HCT116 (cell line): ENCODE measurements around the gene KIAA1755. TPM values are rescaled to one million over a fixed set of nuclear protein-coding genes. Genes with fewer than 3 reads are reported as not detected.

Experiments
- ATAC-seq: fragments of 200-7000 bp; cut with Tn5 transposase; 2 replicates; pipeline ENCODE4 v1.9.1; 2020; ENCODE audit warnings: mild to moderate bottlenecking, moderate library complexity
- BruUV-seq: library from RNA; stranded (reverse); fragments of 400-500 nt; replicated peaks from 2 replicates; lab custom pipeline; 2021; lab: Mats Ljungman, UMichigan
- CTCF ChIA-PET: fragments of 300-600 bp; sonication (Branson Sonifier 250); formaldehyde crosslinking; loops from one replicate; lab custom pipeline; 2021; ENCODE audit warnings: antibody characterized with exemption; lab: Charles Lee
- POLR2A ChIA-PET: fragments of 300-600, 350-600 bp; sonication (Branson Sonifier 250); formaldehyde crosslinking; loops from one replicate; lab custom pipeline; 2021; ENCODE audit warnings: antibody characterized with exemption; lab: Charles Lee
- RAD21 ChIA-PET, 2 experiments: fragments of 300-600 bp; sonication (Branson Sonifier 250); formaldehyde crosslinking; loops; one replicate each; lab custom pipeline; 2023; ENCODE audit warnings: low total read pairs in 2 of 2; ENCODE audit not compliant: uncharacterized antibody in 2 of 2, unreplicated experiment in 2 of 2, low non-redundant PET in 1 of 2; lab: Charles Lee
- DNase-seq: peaks from one replicate; pipeline ENCODE4 v3.0.0-alpha.2; 2010; ENCODE audit warnings: low read depth, low spot score
- H2AFZ ChIP-seq: fragments of 200-600 bp; shearing (Covaris generic), sonication (generic); 2 replicates; pipeline ENCODE4 v1.6.1; 2017; ENCODE audit warnings: low read depth, mixed run types, mixed read lengths, antibody characterized with exemption, low read length; ENCODE audit not compliant: poor library complexity, severe bottlenecking
- H3K27ac ChIP-seq: 2 replicates; pipeline ENCODE4 v1.5.1; 2012; ENCODE audit warnings: low read depth, low read length
- H3K27me3 ChIP-seq: fragments of 200-600 bp; sonication (generic); 2 replicates; pipeline ENCODE4 v1.6.1; 2016; ENCODE audit warnings: mixed run types, low read length, mixed read lengths; ENCODE audit not compliant: insufficient read depth
- H3K36me3 ChIP-seq, 2 experiments: fragments of 200-500 bp in 1 of 2; fragments of 200-600 bp in 1 of 2; sonication (Bioruptor generic) in 1 of 2; sonication (generic) in 1 of 2; 2 replicates each; pipeline versions ENCODE4 v1.5.1 to v1.6.1; 2014 to 2016; ENCODE audit warnings: low read length in 2 of 2, inconsistent platforms in 1 of 2, mixed read lengths in 1 of 2, mixed run types in 1 of 2; ENCODE audit not compliant: insufficient read depth in 2 of 2, control insufficient read depth in 1 of 2
- H3K4me1 ChIP-seq, 2 experiments: fragments of 200-600 bp in 1 of 2; sonication (generic) in 1 of 2; 2 replicates each; pipeline versions ENCODE4 v1.5.1 to v1.6.1; 2012 to 2017; ENCODE audit warnings: low read length in 2 of 2, inconsistent platforms in 1 of 2, mild to moderate bottlenecking in 1 of 2, mixed read lengths in 1 of 2, mixed run types in 1 of 2, moderate library complexity in 1 of 2; ENCODE audit not compliant: insufficient read depth in 2 of 2, control insufficient read depth in 1 of 2
- H3K4me2 ChIP-seq: fragments of 200-600 bp; sonication (generic); 2 replicates; pipeline ENCODE4 v1.6.1; 2017; ENCODE audit warnings: mixed run types, low read length, mixed read lengths
- H3K4me3 ChIP-seq, 2 experiments: fragments of 200-600 bp in 1 of 2; sonication (generic) in 1 of 2; replicated peaks in 1 of 2; 2 replicates each; pipeline ENCODE4 v1.5.1; 2011 to 2016; ENCODE audit warnings: low read length in 2 of 2, control low read depth in 1 of 2, low read depth in 1 of 2, mild to moderate bottlenecking in 1 of 2, mixed read lengths in 1 of 2, mixed run types in 1 of 2
- H3K79me2 ChIP-seq: fragments of 200-600 bp; sonication (generic); 2 replicates; pipeline ENCODE4 v1.6.1; 2017; ENCODE audit warnings: mild to moderate bottlenecking, mixed run types, low read length, moderate library complexity, mixed read lengths; ENCODE audit not compliant: insufficient read depth
- H3K9ac ChIP-seq: fragments of 200-600 bp; sonication (generic); 2 replicates; pipeline ENCODE4 v1.6.1; 2016; ENCODE audit warnings: low read length, mixed read lengths
- H3K9me2 ChIP-seq: fragments of 200-600 bp; sonication (generic), shearing (Covaris generic); 2 replicates; pipeline ENCODE4 v1.6.1; 2017; ENCODE audit warnings: mixed run types, mild to moderate bottlenecking, moderate library complexity; ENCODE audit not compliant: insufficient read depth
- H3K9me3 ChIP-seq, 2 experiments: fragments of 200-500 bp in 1 of 2; fragments of 200-600 bp in 1 of 2; sonication (Bioruptor generic) in 1 of 2; sonication (generic) in 1 of 2; 2 replicates each; pipeline ENCODE4 v1.6.1; 2014 to 2017; ENCODE audit warnings: low read length in 2 of 2, mixed read lengths in 2 of 2, inconsistent platforms in 1 of 2, low read depth in 1 of 2, mild to moderate bottlenecking in 1 of 2, mixed run types in 1 of 2, moderate library complexity in 1 of 2; ENCODE audit not compliant: control insufficient read depth in 1 of 2, insufficient read depth in 1 of 2
- H4K20me1 ChIP-seq: fragments of 200-600 bp; sonication (generic), shearing (Covaris generic); 2 replicates; pipeline ENCODE4 v1.6.1; 2017; ENCODE audit warnings: mixed run types, mild to moderate bottlenecking, moderate library complexity; ENCODE audit not compliant: insufficient read depth
- EZH2phosphoT487 ChIP-seq: fragments of 200-600 bp; IDR thresholded peaks from 2 replicates; pipeline ENCODE4 v1.6.1; 2018; ENCODE audit warnings: antibody characterized with exemption, borderline replicate concordance
- JUND ChIP-seq: IDR thresholded peaks from 2 replicates; pipeline ENCODE4 v1.6.1; 2012
- POLR2AphosphoS5 ChIP-seq: IDR thresholded peaks from 2 replicates; pipeline ENCODE4 v1.6.1; 2011; ENCODE audit warnings: mild to moderate bottlenecking, low read depth, low read length, moderate library complexity
- RAD21 ChIP-seq: IDR thresholded peaks from 2 replicates; pipeline ENCODE4 v1.6.1; 2012; ENCODE audit warnings: low read depth, mild to moderate bottlenecking
- SIN3A ChIP-seq: IDR thresholded peaks from 2 replicates; pipeline ENCODE4 v1.6.1; 2012; ENCODE audit warnings: low read depth
- YY1 ChIP-seq: IDR thresholded peaks from 2 replicates; pipeline ENCODE4 v1.6.1; 2011; ENCODE audit warnings: low read length, low read depth, moderate library complexity, mild to moderate bottlenecking; ENCODE audit not compliant: insufficient replicate concordance; ENCODE audit errors: extremely low read depth
- ZFX ChIP-seq: fragments of 450-650 bp; IDR thresholded peaks from 2 replicates; pipeline ENCODE4 v1.6.1; 2017
- intact Hi-C: fragments of 100-400 bp; cut with micrococcal nuclease; formaldehyde crosslinking; loops from 2 replicates; pipeline ENCODE4 v1.10.0; 2022
- total RNA-seq: library from RNA; stranded (reverse); gene quantifications from one replicate; pipeline ENCODE4 v1.2.1, GENCODE V29; 2021; ENCODE audit not compliant: unreplicated experiment
- TF ChIP-seq, protein P1 (sequence below), 3 experiments: fragments of 200-600 bp in 1 of 3; sonication (generic) in 1 of 3; IDR thresholded peaks in 2 of 3; conservative IDR thresholded peaks in 1 of 3; 2 replicates each; pipeline ENCODE4 v1.5.1; 2012 to 2017; ENCODE audit warnings: low read depth in 2 of 3, low read length in 2 of 3, antibody characterized with exemption in 1 of 3, borderline replicate concordance in 1 of 3, control low read depth in 1 of 3, mild to moderate bottlenecking in 1 of 3, mixed read lengths in 1 of 3, mixed run types in 1 of 3, moderate library complexity in 1 of 3; ENCODE audit not compliant: insufficient read depth in 1 of 3
- TF ChIP-seq, protein P2 (sequence below): IDR thresholded peaks from 2 replicates; pipeline ENCODE4 v1.6.1; 2012

KIAA1755 gene
- total RNA-seq, 1 experiment from 2014 or later, result not detected

- no peak overlapping the region for H3K27ac ChIP-seq
- RAD21 ChIA-PET, result interaction anchor here (1.3 to 2.1 kb wide), 4 partner anchors 49 to 165 kb away, joined by 5 to 9 read pairs (median 8); no protein-coding TSS in a partner anchor
- CTCF ChIA-PET, result interaction anchor here (1.2 to 3.7 kb wide), 12 partner anchors 10 to 658 kb away, joined by 3 to 53 read pairs (median 10); no protein-coding TSS in a partner anchor
- no peak overlapping the region for H2AFZ ChIP-seq
- H3K4me2 ChIP-seq, result no peak overlapping the region
- no peak overlapping the region for H3K9ac ChIP-seq
- no peaks in the 10 kb centered on the region for H3K36me3 ChIP-seq
- H3K79me2 ChIP-seq, result no peaks in the 10 kb centered on the region
- peak; percentile 57 for ATAC-seq
- no peaks in the 10 kb centered on the region for H4K20me1 ChIP-seq
- no TSS peak for BruUV-seq
- no peaks in the 10 kb centered on the region for H3K27me3 ChIP-seq
- no peak overlapping the region for H3K4me3 ChIP-seq
- TF ChIP-seq POLR2AphosphoS5 (no peak), RAD21 (peak; percentile 82)
- TF ChIP-seq, protein P1, sequence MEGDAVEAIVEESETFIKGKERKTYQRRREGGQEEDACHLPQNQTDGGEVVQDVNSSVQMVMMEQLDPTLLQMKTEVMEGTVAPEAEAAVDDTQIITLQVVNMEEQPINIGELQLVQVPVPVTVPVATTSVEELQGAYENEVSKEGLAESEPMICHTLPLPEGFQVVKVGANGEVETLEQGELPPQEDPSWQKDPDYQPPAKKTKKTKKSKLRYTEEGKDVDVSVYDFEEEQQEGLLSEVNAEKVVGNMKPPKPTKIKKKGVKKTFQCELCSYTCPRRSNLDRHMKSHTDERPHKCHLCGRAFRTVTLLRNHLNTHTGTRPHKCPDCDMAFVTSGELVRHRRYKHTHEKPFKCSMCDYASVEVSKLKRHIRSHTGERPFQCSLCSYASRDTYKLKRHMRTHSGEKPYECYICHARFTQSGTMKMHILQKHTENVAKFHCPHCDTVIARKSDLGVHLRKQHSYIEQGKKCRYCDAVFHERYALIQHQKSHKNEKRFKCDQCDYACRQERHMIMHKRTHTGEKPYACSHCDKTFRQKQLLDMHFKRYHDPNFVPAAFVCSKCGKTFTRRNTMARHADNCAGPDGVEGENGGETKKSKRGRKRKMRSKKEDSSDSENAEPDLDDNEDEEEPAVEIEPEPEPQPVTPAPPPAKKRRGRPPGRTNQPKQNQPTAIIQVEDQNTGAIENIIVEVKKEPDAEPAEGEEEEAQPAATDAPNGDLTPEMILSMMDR (IDR thresholded peaks at IDR 0.05 in 2 of 3, conservative IDR thresholded peaks at IDR 0.05 in 1 of 3; ENCODE audit: borderline replicate concordance in 1 of 3, insufficient read depth in 1 of 3, low read depth in 2 of 3, low read length in 2 of 3), result peak; percentile 73 to 99 (median 91); a peak in 5 of 6 replicates
- no peaks in the 10 kb centered on the region for H3K9me3 ChIP-seq
- DNase-seq, result peak; percentile 36
- H3K4me1 ChIP-seq, result peaks cover 6 to 26% of the 10 kb centered on the region in 2 experiments
- POLR2A ChIA-PET, result no interaction called here
- intact Hi-C loops, result loop anchor here (1.0 to 5.0 kb wide), 2 partner anchors 150 to 165 kb away; no protein-coding TSS in a partner anchor
- H3K9me2 ChIP-seq, result no peaks in the 10 kb centered on the region
Measured at GRCh38 chr20:38222231-38222922, 38.2 kb downstream of the KIAA1755 start.

DNA sequence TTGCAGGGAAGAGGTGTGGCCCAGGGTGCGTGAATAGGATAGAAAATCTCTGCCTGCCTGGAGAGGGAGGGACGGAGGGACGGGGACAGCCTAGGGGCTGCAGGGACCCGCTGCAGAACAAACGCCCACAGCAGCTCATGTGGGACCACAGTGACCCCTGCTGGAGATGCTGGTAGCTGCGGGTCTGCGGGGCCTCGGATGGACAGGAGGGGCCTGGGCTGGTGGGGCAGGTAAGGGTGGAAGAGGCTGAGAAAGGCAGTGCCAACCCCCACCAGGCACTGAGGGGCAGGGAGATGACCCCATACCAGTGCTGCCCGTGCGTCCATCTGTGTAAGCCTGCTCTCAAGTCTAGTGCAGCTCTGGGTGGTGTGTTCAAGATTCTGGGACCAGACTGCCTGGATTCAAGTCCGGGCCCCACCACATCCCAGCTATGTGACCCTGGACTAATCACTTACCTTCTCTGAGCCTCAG lies 39.4 kb downstream of the KIAA1755 start:
- peak; percentile 46 for DNase-seq
- no peaks in the 10 kb centered on the region for H4K20me1 ChIP-seq
- TF ChIP-seq JUND (no peak), RAD21 (peak; percentile 95), ZFX (no peak), YY1 (no peak), SIN3A (no peak), EZH2phosphoT487 (no peak)
- TF ChIP-seq, protein P1 (IDR thresholded peaks at IDR 0.05 in 2 of 3, conservative IDR thresholded peaks at IDR 0.05 in 1 of 3; ENCODE audit: borderline replicate concordance in 1 of 3, insufficient read depth in 1 of 3, low read depth in 2 of 3, low read length in 2 of 3), result peak; percentile 92 to 96 (median 96)
- TF ChIP-seq, protein P2, sequence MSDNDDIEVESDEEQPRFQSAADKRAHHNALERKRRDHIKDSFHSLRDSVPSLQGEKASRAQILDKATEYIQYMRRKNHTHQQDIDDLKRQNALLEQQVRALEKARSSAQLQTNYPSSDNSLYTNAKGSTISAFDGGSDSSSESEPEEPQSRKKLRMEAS, result no peak
- H3K4me3 ChIP-seq, result no peak overlapping the region
- no peaks in the 10 kb centered on the region for H3K79me2 ChIP-seq
- intact Hi-C loops, result loop anchor here (1.0 to 5.0 kb wide), 2 partner anchors 149 to 657 kb away; no protein-coding TSS in a partner anchor
- H3K9me2 ChIP-seq, result no peaks in the 10 kb centered on the region
- H3K4me2 ChIP-seq, result peak overlapping the region; percentile 46
- ATAC-seq, result peak; percentile 79
- H3K9ac ChIP-seq, result no peak overlapping the region
- no peaks in the 10 kb centered on the region for H3K9me3 ChIP-seq
- H2AFZ ChIP-seq, result peak overlapping the region; percentile 47
- no peaks in the 10 kb centered on the region for H3K36me3 ChIP-seq
- ChIA-PET RAD21 (interaction anchor here (0.7 to 2.1 kb wide), 9 partner anchors 47 to 657 kb away, joined by 3 to 11 read pairs (median 7); no protein-coding TSS in a partner anchor), POLR2A (interaction anchor here (0.9 to 1.0 kb wide), 2 partner anchors 148 to 163 kb away, joined by 3 to 4 read pairs; no protein-coding TSS in a partner anchor), CTCF (interaction anchor here (0.6 to 3.7 kb wide), 30 partner anchors 8 to 657 kb away, joined by 3 to 53 read pairs (median 5); no protein-coding TSS in a partner anchor)
- peaks cover 8 to 34% of the 10 kb centered on the region in 2 experiments for H3K4me1 ChIP-seq
- no TSS peak for BruUV-seq
- no peak overlapping the region for H3K27ac ChIP-seq
- no peaks in the 10 kb centered on the region for H3K27me3 ChIP-seq
